Hepatocyte (in vitro differentiated cells): ENCODE results near the gene RAB1A. TPM values are rescaled to one million over a fixed set of nuclear protein-coding genes. Genes with fewer than 3 reads are reported as not detected.

Experiments
- DNase-seq: peaks from one replicate; pipeline ENCODE4 v3.0.0-alpha.2; 2016; ENCODE audit warnings: low spot score
- H2AFZ ChIP-seq: fragments of 200-600 bp; sonication (generic); 2 replicates; pipeline ENCODE4 v1.6.0; 2016; ENCODE audit warnings: antibody characterized with exemption, mild to moderate bottlenecking
- H3K27ac ChIP-seq: fragments of 200-600 bp; sonication (generic); 2 replicates; pipeline ENCODE4 v1.5.1; 2016; ENCODE audit warnings: mild to moderate bottlenecking
- H3K27me3 ChIP-seq: fragments of 200-600 bp; sonication (generic); 2 replicates; pipeline ENCODE4 v1.6.1; 2016
- H3K36me3 ChIP-seq: fragments of 200-600 bp; sonication (generic); replicated peaks from 2 replicates; pipeline ENCODE4 v1.5.1; 2016; ENCODE audit warnings: low read depth; ENCODE audit not compliant: insufficient read depth
- H3K4me1 ChIP-seq: fragments of 200-600 bp; sonication (generic); 2 replicates; pipeline ENCODE4 v1.5.1; 2016; ENCODE audit warnings: mild to moderate bottlenecking, moderate library complexity; ENCODE audit not compliant: insufficient read depth
- H3K4me2 ChIP-seq: fragments of 200-600 bp; sonication (generic); 2 replicates; pipeline ENCODE4 v1.6.0; 2016
- H3K4me3 ChIP-seq: fragments of 200-600 bp; sonication (generic); 2 replicates; pipeline ENCODE4 v1.5.1; 2016; ENCODE audit warnings: mild to moderate bottlenecking
- H3K79me2 ChIP-seq: fragments of 200-600 bp; sonication (generic); 2 replicates; pipeline ENCODE4 v1.6.0; 2017; ENCODE audit warnings: mild to moderate bottlenecking
- H3K9me2 ChIP-seq: fragments of 200-600 bp; sonication (generic); replicated peaks from 2 replicates; pipeline ENCODE4 v1.6.0; 2017; ENCODE audit warnings: mild to moderate bottlenecking; ENCODE audit not compliant: insufficient read depth
- H3K9me3 ChIP-seq: fragments of 200-600 bp; sonication (generic); 2 replicates; pipeline ENCODE4 v1.5.1; 2016; ENCODE audit warnings: low read depth, mild to moderate bottlenecking
- H4K20me1 ChIP-seq: fragments of 200-600 bp; sonication (generic); 2 replicates; pipeline ENCODE4 v1.6.0; 2016; ENCODE audit warnings: mild to moderate bottlenecking; ENCODE audit not compliant: insufficient read depth, poor library complexity, severe bottlenecking
- CTCF ChIP-seq: fragments of 200-600 bp; sonication (generic); IDR thresholded peaks from 2 replicates; pipeline ENCODE4 v1.5.1; 2016; ENCODE audit warnings: antibody characterized with exemption, mild to moderate bottlenecking; ENCODE audit not compliant: poor library complexity
- EZH2 ChIP-seq: fragments of 200-600 bp; sonication (generic); IDR thresholded peaks from 2 replicates; pipeline ENCODE4 v1.6.1; 2016; ENCODE audit warnings: antibody characterized with exemption, mild to moderate bottlenecking, borderline replicate concordance
- EZH2phosphoT487 ChIP-seq: fragments of 200-600 bp; sonication (generic); IDR thresholded peaks from one replicate; pipeline ENCODE4 v1.6.1; 2018; ENCODE audit warnings: antibody characterized with exemption, mild to moderate bottlenecking, low read depth, moderate library complexity; ENCODE audit not compliant: unreplicated experiment, severe bottlenecking
- WGBS: methylation state at CpG from one replicate; pipeline ENCODE4 v1.1.6; 2016; ENCODE audit warnings: low lambda C conversion rate; ENCODE audit errors: missing lambda C conversion rate; 5-methylcytosine and 5-hydroxymethylcytosine counted together
- polyA plus RNA-seq: library from polyadenylated mRNA; unstranded; fragments of >200 nt; fragmentation: Nextera tagmentation; extraction: Ambion mirVana; gene quantifications from 2 replicates; pipeline ENCODE4 v1.2.1, GENCODE V29; 2016
- total RNA-seq: library from RNA; depleted of rRNA; stranded (reverse); fragments of >200 nt; gene quantifications from 2 replicates; pipeline ENCODE4 v1.2.3, GENCODE V29; 2014

RAB1A gene
- total and polyA plus RNA-seq, 2 experiments from 2014 or later: 200 to 347 TPM

DNA sequence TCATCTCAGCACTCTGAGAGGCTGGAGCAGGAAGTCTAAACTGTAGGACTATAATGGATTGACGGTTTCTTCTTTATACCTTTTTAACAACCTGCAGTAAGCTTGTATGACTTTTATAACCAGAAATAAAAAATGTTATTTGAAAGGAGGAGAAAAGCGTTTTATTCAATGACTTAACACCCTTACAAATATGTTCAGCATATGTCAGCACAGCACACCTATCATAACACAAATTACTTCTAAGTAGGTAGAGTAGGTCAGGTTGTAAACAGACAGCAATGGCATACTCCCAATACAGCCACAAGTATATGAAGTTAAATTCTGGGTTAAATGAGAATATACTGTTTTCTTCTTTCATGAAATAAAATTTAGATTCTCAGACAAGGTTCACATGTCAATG lies 16.1 kb downstream of the RAB1A start:
- no peaks in the 10 kb centered on the region for H3K27me3 ChIP-seq
- no peak overlapping the region for H3K4me3 ChIP-seq
- peaks cover 98% of the 10 kb centered on the region for H4K20me1 ChIP-seq
- no peaks in the 10 kb centered on the region for H3K36me3 ChIP-seq
- DNase-seq: no peak
- H3K9me2 ChIP-seq: no peaks in the 10 kb centered on the region
- 73% methylated on average over 2 of the region's 2 CpGs for WGBS
- H3K4me2 ChIP-seq: no peak overlapping the region
- H3K4me1 ChIP-seq: no peaks in the 10 kb centered on the region
- H3K79me2 ChIP-seq: peaks cover 98% of the 10 kb centered on the region
- no peak overlapping the region for H2AFZ ChIP-seq
- no peaks in the 10 kb centered on the region for H3K9me3 ChIP-seq
- TF ChIP-seq EZH2 (no peak), CTCF (no peak), EZH2phosphoT487 (no peak)
- H3K27ac ChIP-seq: no peak overlapping the region

DNA sequence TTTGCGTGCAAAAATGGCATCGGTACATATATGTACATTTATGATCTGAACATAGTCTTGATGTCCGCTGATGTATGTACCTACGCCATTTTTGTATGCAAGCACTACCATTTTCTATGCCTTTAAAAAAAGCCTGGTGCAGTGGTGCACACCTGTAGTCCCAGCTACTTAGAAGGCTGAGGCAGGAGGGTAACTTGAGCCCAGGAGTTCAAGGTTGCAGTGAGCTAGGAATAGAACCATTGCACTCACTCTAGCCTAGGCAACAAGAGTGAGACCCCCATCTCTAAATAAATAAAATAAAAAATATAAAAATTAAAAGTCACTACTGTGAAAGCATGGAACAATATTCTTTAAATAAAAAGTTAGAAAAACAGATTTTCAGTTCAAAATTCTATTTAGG lies 16.7 kb downstream of the RAB1A start:
- DNase-seq: no peak
- Histone ChIP-seq H3K79me2 (peaks cover 98% of the 10 kb centered on the region), H3K4me2 (no peak overlapping the region), H3K36me3 (no peaks in the 10 kb centered on the region), H3K4me3 (no peak overlapping the region), H3K9me2 (no peaks in the 10 kb centered on the region), H3K27ac (no peak overlapping the region), H3K4me1 (no peaks in the 10 kb centered on the region), H3K9me3 (no peaks in the 10 kb centered on the region), H2AFZ (no peak overlapping the region), H4K20me1 (peaks cover 98% of the 10 kb centered on the region), H3K27me3 (no peaks in the 10 kb centered on the region)
- TF ChIP-seq EZH2phosphoT487 (no peak), EZH2 (no peak), CTCF (no peak)
- 100% methylated on average over 4 of the region's 4 CpGs for WGBS

DNA sequence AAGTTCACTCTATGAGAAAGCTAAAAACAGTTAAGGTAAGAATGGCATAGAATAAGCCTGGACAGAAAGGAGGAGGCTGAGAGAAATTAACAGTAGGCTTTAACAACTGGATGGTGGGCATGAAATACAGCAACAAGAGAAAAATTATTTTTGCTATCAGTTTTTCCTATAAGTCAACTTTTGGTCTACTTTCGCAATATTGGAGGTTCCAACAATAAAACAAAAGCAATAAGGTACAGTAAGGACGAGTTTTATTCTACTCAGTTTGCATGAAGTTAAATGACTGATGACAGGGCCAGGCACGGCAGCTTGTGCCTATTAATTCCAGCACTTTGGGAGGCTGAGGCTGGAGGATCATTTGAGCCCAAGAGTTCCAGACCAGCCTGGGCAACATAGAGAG lies 17.3 kb downstream of the RAB1A start:
- no peak for DNase-seq
- Histone ChIP-seq H3K4me1 (no peaks in the 10 kb centered on the region), H3K9me3 (no peaks in the 10 kb centered on the region), H2AFZ (no peak overlapping the region), H4K20me1 (peaks cover 98% of the 10 kb centered on the region), H3K36me3 (no peaks in the 10 kb centered on the region), H3K9me2 (no peaks in the 10 kb centered on the region), H3K4me3 (no peak overlapping the region), H3K4me2 (no peak overlapping the region), H3K27ac (no peak overlapping the region), H3K79me2 (peaks cover 98% of the 10 kb centered on the region), H3K27me3 (no peaks in the 10 kb centered on the region)
- 78% methylated on average over 3 of the region's 3 CpGs for WGBS
- TF ChIP-seq CTCF: no peak
- TF ChIP-seq EZH2phosphoT487: no peak
- no peak for TF ChIP-seq EZH2

GRCh38 chr2:65108780-65109179 lies 21.1 kb downstream of the RAB1A start:
- Histone ChIP-seq H3K36me3 (peaks cover 4% of the 10 kb centered on the region), H3K27me3 (no peaks in the 10 kb centered on the region), H4K20me1 (peaks cover 100% of the 10 kb centered on the region), H2AFZ (no peak overlapping the region), H3K4me3 (no peak overlapping the region), H3K79me2 (peaks cover 100% of the 10 kb centered on the region), H3K9me3 (no peaks in the 10 kb centered on the region), H3K9me2 (no peaks in the 10 kb centered on the region), H3K4me1 (no peaks in the 10 kb centered on the region), H3K4me2 (no peak overlapping the region), H3K27ac (no peak overlapping the region)
- 93% methylated on average over 6 of the region's 6 CpGs for WGBS
- no peak for DNase-seq
- TF ChIP-seq CTCF (no peak), EZH2 (no peak), EZH2phosphoT487 (no peak)
